ENCODE results near the gene NUPR1. TPM values are rescaled to one million over a fixed set of nuclear protein-coding genes. Genes with fewer than 3 reads are reported as not detected.

Gene NUPR1
- total and polyA plus RNA-seq, 2 of the 13 experiments (the other 11 are each of a cell fraction or from before 2014, with no cell fraction given) = 18.0 to 25.6 TPM

GRCh38 chr16:28553776-28554633 lies 15.2 kb upstream of the NUPR1 start, which contains the start of gene SGF29 (continued):
- peak; percentile 96 for TF ChIP-seq POGK (CRISPR knock-in tag; conservative IDR thresholded peaks at IDR 0.05)
- peak; percentile 92; the same call in 1 of the 2 replicates for TF ChIP-seq NFKBIZ (CRISPR knock-in tag; IDR thresholded peaks at IDR 0.05)
- peak; percentile 95 for TF ChIP-seq ZGPAT (CRISPR knock-in tag; IDR thresholded peaks at IDR 0.05)
- no peak for TF ChIP-seq ZNF496 (CRISPR knock-in tag; IDR thresholded peaks at IDR 0.05; ENCODE audit: insufficient replicate concordance)
- TF ChIP-seq ARNTL (CRISPR knock-in tag; IDR thresholded peaks at IDR 0.05) = peak; percentile 77
- peak; percentile 60; the same call in 1 of the 2 replicates for TF ChIP-seq PAXIP1 (CRISPR knock-in tag; conservative IDR thresholded peaks at IDR 0.05)
- TF ChIP-seq MYC (CRISPR knock-in tag; IDR thresholded peaks at IDR 0.05; ENCODE audit: borderline replicate concordance) = peak; percentile 98
- no peak for TF ChIP-seq ZNF207 (IDR thresholded peaks at IDR 0.05; ENCODE audit: borderline replicate concordance)
- peak; percentile 97 for TF ChIP-seq ZNF276 (CRISPR knock-in tag; IDR thresholded peaks at IDR 0.05; ENCODE audit: low read depth)
- TF ChIP-seq ZNF510 (CRISPR knock-in tag; IDR thresholded peaks at IDR 0.05; ENCODE audit: low read depth) = peak; percentile 97
- TF ChIP-seq ARNT (IDR thresholded peaks at IDR 0.05) = no peak
- peak; percentile 96 for TF ChIP-seq TAF1 (CRISPR knock-in tag; IDR thresholded peaks at IDR 0.05)
- no peak for TF ChIP-seq HHEX (CRISPR knock-in tag; IDR thresholded peaks at IDR 0.05)
- TF ChIP-seq EED (CRISPR knock-in tag; IDR thresholded peaks at IDR 0.05) = peak; percentile 64; the same call in 1 of the 2 replicates
- peak; percentile 79 for TF ChIP-seq GATAD2A (CRISPR knock-in tag; IDR thresholded peaks at IDR 0.05)
- TF ChIP-seq NRL (CRISPR knock-in tag; IDR thresholded peaks at IDR 0.05; ENCODE audit: borderline replicate concordance) = peak; percentile 87
- TF ChIP-seq RARA (CRISPR knock-in tag; IDR thresholded peaks at IDR 0.05) = peak; percentile 72
- peak; percentile 89 for TF ChIP-seq PITX1 (CRISPR knock-in tag; IDR thresholded peaks at IDR 0.05)
- peak; percentile 89 for TF ChIP-seq MEF2D (CRISPR knock-in tag; IDR thresholded peaks at IDR 0.05)
- TF ChIP-seq NR2C2 (CRISPR knock-in tag; IDR thresholded peaks at IDR 0.05; ENCODE audit: borderline replicate concordance) = peak; percentile 80
- no peak for TF ChIP-seq MAFK (conservative IDR thresholded peaks at IDR 0.05 in 1 of 2, IDR thresholded peaks at IDR 0.05 in 1 of 2; ENCODE audit: low read length in 2 of 2)
- peak; percentile 98 for TF ChIP-seq ZNF747 (CRISPR knock-in tag; IDR thresholded peaks at IDR 0.05; ENCODE audit: borderline replicate concordance)
